Measurements from ENCODE around the gene FUT7. TPM values are rescaled to one million over a fixed set of nuclear protein-coding genes. Genes with fewer than 3 reads are reported as not detected.

FUT7 gene
- total RNA-seq, 1 donor from 2014 or later, result 5.0 TPM

GRCh38 chr9:137074657-137075274, 42.9 kb upstream of the FUT7 start:
- no peak for ATAC-seq (ENCODE audit: low read depth)
- Mint-ChIP-seq H3K36me3 (ENCODE audit: low read depth) (peaks cover 1% of the 10 kb centered on the region), H3K27me3 (no peaks in the 10 kb centered on the region), H3K27ac (peak overlapping the region; percentile 32), H3K4me1 (peaks cover 27% of the 10 kb centered on the region), H3K4me3 (peak overlapping the region; percentile 52), H3K9me3 (no peaks in the 10 kb centered on the region)
- intact Hi-C loops (cut with micrococcal nuclease), result loop anchor here (2.0 kb wide), 1 partner anchor 76 kb away; no protein-coding TSS in a partner anchor
- DNase-seq, result no peak
- POLR2A ChIA-PET, result interaction anchor here (1.0 to 1.3 kb wide), 2 partner anchors 9 to 12 kb away, joined by 3 to 4 read pairs; partner anchors contain the start of gene MAN1B1
- TF ChIP-seq CTCF (IDR thresholded peaks at IDR 0.05), result no peak
- CTCF ChIA-PET, result no interaction called here

- H3K27ac Mint-ChIP-seq, result no peak overlapping the region
- H3K9me3 Mint-ChIP-seq, result no peaks in the 10 kb centered on the region
- H3K4me3 Mint-ChIP-seq, result no peak overlapping the region
- DNase-seq (no peak), ATAC-seq (ENCODE audit: low read depth) (no peak)
- TF ChIP-seq CTCF (IDR thresholded peaks at IDR 0.05), result no peak
- intact Hi-C loops (cut with micrococcal nuclease), result loop anchor here (2.0 kb wide), 1 partner anchor 77 kb away; no protein-coding TSS in a partner anchor
- peaks cover 27% of the 10 kb centered on the region for H3K4me1 Mint-ChIP-seq
- no peaks in the 10 kb centered on the region for H3K27me3 Mint-ChIP-seq
- CTCF ChIA-PET, result no interaction called here
- POLR2A ChIA-PET, result interaction anchor here (1.0 to 1.3 kb wide), 2 partner anchors 10 to 12 kb away, joined by 3 to 4 read pairs; partner anchors contain the start of gene MAN1B1
- no peaks in the 10 kb centered on the region for H3K36me3 Mint-ChIP-seq (ENCODE audit: low read depth)
Observed at GRCh38 chr9:137073992-137074399, 42.1 kb upstream of the FUT7 start.

GRCh38 chr9:137071282-137071681, 39.4 kb upstream of the FUT7 start:
- H3K27ac Mint-ChIP-seq, result no peak overlapping the region
- intact Hi-C loops (cut with micrococcal nuclease), result no loop called here
- TF ChIP-seq CTCF (IDR thresholded peaks at IDR 0.05), result no peak
- no peaks in the 10 kb centered on the region for H3K9me3 Mint-ChIP-seq
- no peaks in the 10 kb centered on the region for H3K36me3 Mint-ChIP-seq (ENCODE audit: low read depth)
- ChIA-PET CTCF (interaction anchor here (0.8 to 3.1 kb wide), 5 partner anchors 16 to 42 kb away, joined by 4 to 17 read pairs (median 6); partner anchors contain the start of genes MAN1B1 and NPDC1), POLR2A (interaction anchor here (0.5 to 5.3 kb wide), 10 partner anchors 9 to 151 kb away, joined by 3 to 40 read pairs (median 5); partner anchors contain the start of genes MAN1B1 and RNF208)
- DNase-seq (no peak), ATAC-seq (ENCODE audit: low read depth) (no peak)
- peaks cover 27% of the 10 kb centered on the region for H3K4me1 Mint-ChIP-seq
- peaks cover 4% of the 10 kb centered on the region for H3K27me3 Mint-ChIP-seq
- peak overlapping the region; percentile 72 for H3K4me3 Mint-ChIP-seq

- Mint-ChIP-seq H3K36me3 (ENCODE audit: low read depth) (no peaks in the 10 kb centered on the region), H3K27ac (peak overlapping the region; percentile 41), H3K27me3 (peaks cover 4% of the 10 kb centered on the region), H3K4me3 (peak overlapping the region; percentile 72), H3K4me1 (peaks cover 27% of the 10 kb centered on the region), H3K9me3 (no peaks in the 10 kb centered on the region)
- DNase-seq (no peak), ATAC-seq (ENCODE audit: low read depth) (no peak)
- ChIA-PET CTCF (interaction anchor here (1.3 to 3.1 kb wide), 5 partner anchors 16 to 42 kb away, joined by 4 to 17 read pairs (median 6); partner anchors contain the start of genes MAN1B1 and NPDC1), POLR2A (interaction anchor here (0.5 to 5.3 kb wide), 13 partner anchors 10 to 349 kb away, joined by 3 to 40 read pairs (median 4); partner anchors contain the start of genes FUT7, MAN1B1 and RNF208)
- no peak for TF ChIP-seq CTCF (IDR thresholded peaks at IDR 0.05)
- intact Hi-C loops (cut with micrococcal nuclease), result loop anchor here (1.0 kb wide), 2 partner anchors 12 to 43 kb away; partner anchors contain the start of gene DPP7
Observed at GRCh38 chr9:137070906-137071275, 39.0 kb upstream of the FUT7 start.

All from activated B cell treated with CpG ODN at 0.5 μM for 24 hours (primary cell).